Activated B cell treated with CpG ODN at 0.5 μM for 24 hours (primary cell): Measurements from ENCODE around the gene SRM. TPM values are rescaled to one million over a fixed set of nuclear protein-coding genes. Genes with fewer than 3 reads are reported as not detected.
"Not testable (repeated sequence)": the region's sequence is repeated elsewhere in the genome, so short reads cannot be mapped to it uniquely, and the experiment has no call there.

Experiments
- ATAC-seq: fragments of 200-7000 bp; cut with Tn5 transposase; one replicate; pipeline ENCODE4 v1.10.0; 2021; ENCODE audit warnings: low read depth, mild to moderate bottlenecking, moderate library complexity
- CTCF ChIA-PET: fragments of 350-600 bp; sonication (Branson Sonifier 250); formaldehyde crosslinking; loops from one replicate; lab custom pipeline; 2021; ENCODE audit warnings: antibody characterized with exemption; lab: Charles Lee
- POLR2A ChIA-PET: fragments of 350-600 bp; sonication (Branson Sonifier 250); formaldehyde crosslinking; loops from one replicate; lab custom pipeline; 2021; ENCODE audit warnings: antibody characterized with exemption; lab: Charles Lee
- DNase-seq: peaks from one replicate; pipeline ENCODE4 v3.0.0; 2022
- H3K27ac Mint-ChIP-seq: one replicate; pipeline ENCODE4 v1.8.0; 2020; ENCODE audit warnings: mixed read lengths
- H3K27me3 Mint-ChIP-seq: one replicate; pipeline ENCODE4 v1.8.0; 2021; ENCODE audit warnings: mixed read lengths
- H3K36me3 Mint-ChIP-seq: one replicate; pipeline ENCODE4 v1.8.0; 2021; ENCODE audit warnings: low read depth, mixed read lengths
- H3K4me1 Mint-ChIP-seq: one replicate; pipeline ENCODE4 v1.8.0; 2021; ENCODE audit warnings: mixed read lengths
- H3K4me3 Mint-ChIP-seq: one replicate; pipeline ENCODE4 v1.8.0; 2020; ENCODE audit warnings: mild to moderate bottlenecking, mixed read lengths
- H3K9me3 Mint-ChIP-seq: one replicate; pipeline ENCODE4 v1.8.0; 2020; ENCODE audit warnings: mixed read lengths
- CTCF ChIP-seq: fragments of 200-600 bp; IDR thresholded peaks from one replicate; pipeline ENCODE4 v1.8.0; 2022; ENCODE audit warnings: antibody characterized with exemption, mild to moderate bottlenecking
- intact Hi-C: fragments of 100-400 bp; cut with micrococcal nuclease; formaldehyde crosslinking; loops from one replicate; pipeline ENCODE4 v1.15.1; 2024
- total RNA-seq: library from RNA; stranded (reverse); gene quantifications from 2 replicates; pipeline ENCODE4 v1.2.3, GENCODE V29; 2022

SRM gene
- total RNA-seq, 1 donor from 2014 or later: 106 TPM

GRCh38 chr1:11068600-11069473, 9.0 kb upstream of the SRM start:
- H3K27ac Mint-ChIP-seq: no peak overlapping the region
- no peak for ATAC-seq
- intact Hi-C loops: no loop called here

GRCh38 chr1:11067716-11068599, 8.1 kb upstream of the SRM start:
- CTCF ChIA-PET: no interaction called here
- intact Hi-C loops: no loop called here
- Mint-ChIP-seq H3K27ac (no peak overlapping the region), H3K4me3 (no peak overlapping the region), H3K36me3 (peaks cover 83% of the 10 kb centered on the region), H3K27me3 (no peaks in the 10 kb centered on the region), H3K9me3 (no peaks in the 10 kb centered on the region), H3K4me1 (peaks cover 5% of the 10 kb centered on the region)
- POLR2A ChIA-PET: no interaction called here
- no peak for ATAC-seq
- TF ChIP-seq CTCF: no peak
- peak; percentile 7 for DNase-seq

More at GRCh38 chr1:11068600-11069473, 9.0 kb upstream of the SRM start:
- CTCF ChIA-PET: no interaction called here
- DNase-seq: no peak
- Mint-ChIP-seq H3K4me1 (peaks cover 5% of the 10 kb centered on the region), H3K4me3 (no peak overlapping the region), H3K9me3 (no peaks in the 10 kb centered on the region), H3K27me3 (no peaks in the 10 kb centered on the region), H3K36me3 (peaks cover 80% of the 10 kb centered on the region)
- TF ChIP-seq CTCF: no peak
- POLR2A ChIA-PET: no interaction called here

GRCh38 chr1:11065796-11066195, 6.0 kb upstream of the SRM start:
- intact Hi-C loops: no loop called here
- no peak overlapping the region for H3K27ac Mint-ChIP-seq
- no peak overlapping the region for H3K4me3 Mint-ChIP-seq
- DNase-seq (no peak), ATAC-seq (no peak)
- H3K4me1 Mint-ChIP-seq: peaks cover 5% of the 10 kb centered on the region
- no peak for TF ChIP-seq CTCF
- ChIA-PET POLR2A (no interaction called here), CTCF (no interaction called here)
- no peaks in the 10 kb centered on the region for H3K27me3 Mint-ChIP-seq
- no peaks in the 10 kb centered on the region for H3K9me3 Mint-ChIP-seq
- peaks cover 63% of the 10 kb centered on the region for H3K36me3 Mint-ChIP-seq

GRCh38 chr1:11064942-11065341, 5.1 kb upstream of the SRM start:
- ChIA-PET CTCF (no interaction called here), POLR2A (interaction anchor here (0.8 kb wide), 1 partner anchor 11 kb away, joined by 4 read pairs; no protein-coding TSS in a partner anchor)
- ATAC-seq (no peak), DNase-seq (no peak)
- no peaks in the 10 kb centered on the region for H3K27me3 Mint-ChIP-seq
- intact Hi-C loops: loop anchor here (5.0 kb wide), 1 partner anchor 197 kb away; the partner anchor contains the start of gene MTOR
- H3K4me3 Mint-ChIP-seq: no peak overlapping the region
- H3K27ac Mint-ChIP-seq: no peak overlapping the region
- peaks cover 59% of the 10 kb centered on the region for H3K36me3 Mint-ChIP-seq
- H3K9me3 Mint-ChIP-seq: no peaks in the 10 kb centered on the region
- H3K4me1 Mint-ChIP-seq: peaks cover 9% of the 10 kb centered on the region
- TF ChIP-seq CTCF: no peak

- CTCF ChIA-PET, POLR2A ChIA-PET, H3K4me3 Mint-ChIP-seq, H3K27me3 Mint-ChIP-seq, ATAC-seq, DNase-seq, H3K27ac Mint-ChIP-seq, H3K9me3 Mint-ChIP-seq: not testable (repeated sequence)
- Mint-ChIP-seq H3K36me3 (peaks cover 50% of the 10 kb centered on the region), H3K4me1 (peaks cover 11% of the 10 kb centered on the region)
- intact Hi-C loops: loop anchor here (5.0 kb wide), 1 partner anchor 198 kb away; the partner anchor contains the start of gene MTOR
Observed at GRCh38 chr1:11063937-11064537, 4.2 kb upstream of the SRM start.
